Astrocyte of the spinal cord (primary cell): ENCODE results near the gene UBAP2L.
"Not testable (repeated sequence)": the region's sequence is repeated elsewhere in the genome, so short reads cannot be mapped to it uniquely, and the experiment has no call there.

Experiments used
- DNase-seq: peaks from one replicate; pipeline ENCODE4 v3.0.0; 2011; ENCODE audit warnings: low read depth, low spot score
- H3K4me3 ChIP-seq: 2 replicates; pipeline ENCODE4 v1.5.1; 2011; ENCODE audit warnings: low read depth, mild to moderate bottlenecking, low read length, moderate library complexity
- CTCF ChIP-seq: IDR thresholded peaks from 2 replicates; pipeline ENCODE4 v1.5.1; 2012; ENCODE audit warnings: low read depth, mild to moderate bottlenecking, low read length, inconsistent platforms
- in situ Hi-C: cut with HindIII; loops from 2 replicates; pipeline ENCODE4 v1.10.0; 2017; ENCODE audit warnings: low sequenced_read_pairs

Gene UBAP2L

GRCh38 chr1:154272999-154273563 is 52.3 kb downstream of the UBAP2L start:
- in situ Hi-C loops, result no loop called here
- peak overlapping the region; percentile 79 for H3K4me3 ChIP-seq
- no peak for TF ChIP-seq CTCF
- DNase-seq, result no peak

DNA sequence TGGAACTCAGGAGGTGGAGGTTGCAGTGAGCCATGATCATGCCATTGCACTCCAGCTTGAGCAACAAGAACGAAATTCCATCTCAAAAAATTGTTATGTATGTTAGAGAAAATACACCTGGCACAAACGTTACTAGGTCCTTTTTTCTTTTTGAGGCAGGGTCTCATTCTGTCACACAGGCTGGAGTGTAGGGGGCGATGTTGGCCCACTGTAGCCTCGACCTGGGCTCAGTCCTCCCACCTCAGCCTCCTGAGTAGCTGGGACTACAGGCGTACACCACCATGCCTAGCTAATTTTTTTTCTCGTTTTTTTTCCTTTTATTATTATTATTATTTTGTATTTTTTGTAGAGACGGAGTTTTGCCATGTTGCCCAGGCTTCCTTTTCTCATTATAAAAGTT is 56.0 kb downstream of the UBAP2L start:
- TF ChIP-seq CTCF, result peak; percentile 33
- in situ Hi-C loops, result no loop called here
- H3K4me3 ChIP-seq, result no peak overlapping the region
- no peak for DNase-seq

DNA sequence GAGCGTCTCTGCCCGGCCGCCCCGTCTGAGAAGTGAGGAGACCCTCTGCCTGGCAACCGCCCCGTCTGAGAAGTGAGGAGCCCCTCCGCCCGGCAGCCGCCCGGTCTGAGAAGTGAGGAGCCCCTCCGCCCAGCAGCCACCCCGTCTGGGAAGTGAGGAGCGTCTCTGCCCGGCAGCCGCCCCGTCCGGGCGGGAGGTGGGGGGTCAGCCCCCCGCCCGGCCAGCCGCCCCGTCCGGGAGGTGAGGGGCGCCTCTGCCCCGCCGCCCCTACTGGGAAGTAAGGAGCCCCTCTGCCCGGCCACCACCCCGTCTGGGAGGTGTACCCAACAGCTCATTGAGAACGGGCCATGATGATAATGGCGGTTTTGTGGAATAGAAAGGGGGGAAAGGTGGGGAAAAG is 66.8 kb downstream of the UBAP2L start:
- H3K4me3 ChIP-seq, DNase-seq, in situ Hi-C loops: not testable (repeated sequence)

DNA sequence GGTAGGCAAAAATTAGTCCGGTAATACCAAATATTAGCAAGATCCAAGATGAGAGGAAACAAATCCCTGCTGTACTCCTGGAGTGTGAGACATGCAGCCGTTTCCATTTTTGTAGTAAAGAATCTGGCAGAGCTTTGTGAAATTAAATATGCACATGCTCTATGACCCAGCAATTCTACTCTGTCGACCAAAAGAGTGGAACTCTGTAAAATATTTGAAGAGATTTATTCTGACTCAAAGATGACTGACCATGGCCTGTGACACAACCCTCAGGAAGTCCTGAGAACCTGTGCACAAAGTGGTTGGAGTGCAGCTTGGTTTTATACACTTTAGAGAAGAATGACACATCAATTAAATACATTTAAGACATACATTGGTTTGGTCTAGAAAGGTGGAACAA is 67.9 kb downstream of the UBAP2L start:
- H3K4me3 ChIP-seq, result no peak overlapping the region
- in situ Hi-C loops, result no loop called here
- DNase-seq, result no peak
- TF ChIP-seq CTCF, result no peak

DNA sequence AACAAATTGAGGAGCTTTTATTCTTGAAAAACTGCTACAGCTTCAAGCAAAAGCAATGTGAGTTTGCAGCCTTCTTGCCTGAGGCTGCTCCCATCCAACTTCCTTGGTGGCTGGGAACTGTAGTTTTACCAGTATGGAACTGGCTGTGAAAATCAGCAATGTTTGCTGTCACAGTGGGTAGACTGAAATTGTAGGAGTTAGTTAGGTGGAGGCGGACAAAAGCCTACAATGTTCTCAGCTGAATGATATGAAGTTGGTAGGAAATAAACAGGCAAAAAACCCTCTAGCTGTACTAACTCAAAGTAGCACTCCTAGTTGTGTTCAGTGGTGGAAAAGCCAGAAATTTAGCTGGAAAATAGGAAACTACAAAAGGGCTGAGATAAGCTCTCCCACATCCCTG is 70.2 kb downstream of the UBAP2L start:
- H3K4me3 ChIP-seq, result no peak overlapping the region
- in situ Hi-C loops, result no loop called here
- TF ChIP-seq CTCF, result no peak
- DNase-seq, result no peak

DNA sequence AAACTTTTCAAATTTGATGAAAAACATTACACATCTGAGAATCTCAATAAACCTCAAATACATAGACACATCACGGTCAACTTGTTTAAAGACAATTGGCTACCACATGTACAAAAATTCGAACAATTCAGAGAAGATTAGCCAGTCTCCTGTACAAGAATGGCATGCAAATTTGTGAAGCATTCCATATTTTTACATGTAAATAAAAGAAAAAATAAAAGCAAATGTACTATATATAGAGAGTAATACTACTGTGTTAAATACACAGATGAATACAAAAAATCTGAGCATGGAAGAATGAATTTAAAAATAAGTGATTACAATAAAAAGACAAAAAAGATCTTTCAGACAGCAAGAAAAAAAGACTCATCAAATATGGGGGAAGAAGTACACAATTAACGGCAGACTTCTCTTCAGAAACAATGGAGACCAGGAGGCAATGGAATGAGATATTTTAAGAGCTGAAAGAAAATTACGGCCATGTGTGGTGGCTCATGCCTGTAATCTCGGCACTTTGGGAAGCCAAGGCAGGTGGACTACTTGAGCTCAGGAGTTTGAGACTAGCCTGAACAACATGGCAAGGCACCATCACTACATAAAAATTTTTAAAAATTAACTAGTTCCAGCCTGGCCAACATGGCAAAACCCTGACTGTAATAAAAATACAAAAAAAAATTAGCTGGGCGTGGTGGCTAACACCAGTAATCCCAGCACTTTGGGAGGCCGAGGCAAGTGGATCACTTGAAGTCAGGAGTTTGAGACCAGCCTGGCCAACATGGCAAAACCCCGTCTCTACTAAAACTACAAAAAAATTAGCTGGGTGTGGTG is 74.9 kb downstream of the UBAP2L start:
- TF ChIP-seq CTCF, result no peak
- DNase-seq, result no peak
- in situ Hi-C loops, result no loop called here
- H3K4me3 ChIP-seq, result no peak overlapping the region

DNA sequence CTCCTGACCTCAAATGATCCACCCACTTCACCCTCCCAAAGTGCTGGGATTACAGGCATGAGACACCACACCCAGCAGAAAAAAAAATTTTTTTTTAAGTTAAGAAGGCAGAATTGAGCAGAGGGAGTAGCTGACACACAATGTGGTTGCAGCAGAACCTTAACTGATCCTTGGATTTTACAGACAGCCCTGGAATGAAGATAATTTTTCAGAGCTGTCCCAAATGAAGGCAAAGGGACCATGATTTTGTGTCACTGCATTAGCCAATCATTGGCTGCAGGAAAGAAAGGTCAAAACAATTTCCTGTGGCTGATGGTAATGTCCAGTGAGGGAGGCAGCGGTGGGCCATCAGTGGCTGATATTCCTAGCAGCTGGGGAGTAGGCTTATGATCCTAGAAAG is 80.8 kb downstream of the UBAP2L start:
- no peak overlapping the region for H3K4me3 ChIP-seq
- TF ChIP-seq CTCF, result no peak
- DNase-seq, result no peak
- in situ Hi-C loops, result no loop called here
